Uterus (tissue), 4 donors: ENCODE data around the gene HOXA1. TPM values are rescaled to one million over a fixed set of nuclear protein-coding genes. Genes with fewer than 3 reads are reported as not detected.

Experiments
- DNase-seq, 2 donors: peaks; one replicate each; pipeline ENCODE4 v3.0.0-alpha.2; 2019 to 2020
- H3K27ac ChIP-seq, 2 donors: fragments of 200-600 bp; sonication (generic); 1 replicate in 1 of 2; 2 replicates in 1 of 2; pipeline ENCODE4 v1.5.1; 2016 to 2018
- H3K27me3 ChIP-seq, 2 donors: fragments of 200-600 bp; sonication (generic); one replicate each; pipeline ENCODE4 v1.5.1; 2018 to 2019; ENCODE audit warnings: control low read depth in 1 of 2
- H3K36me3 ChIP-seq, 2 donors: fragments of 200-600 bp; sonication (generic); one replicate each; pipeline ENCODE4 v1.5.1; 2019; ENCODE audit warnings: control low read depth in 1 of 2
- H3K4me1 ChIP-seq, 2 donors: fragments of 200-600 bp; sonication (generic); one replicate each; pipeline ENCODE4 v1.5.1; 2018 to 2019; ENCODE audit warnings: control low read depth in 1 of 2
- H3K4me3 ChIP-seq, 2 donors: fragments of 200-600 bp; sonication (generic); 1 replicate in 1 of 2; 2 replicates in 1 of 2; pipeline ENCODE4 v1.5.1; 2018 to 2019; ENCODE audit warnings: mild to moderate bottlenecking in 1 of 2
- H3K9me3 ChIP-seq, 2 donors: fragments of 200-600 bp; sonication (generic); one replicate each; pipeline ENCODE4 v1.5.1; 2019; ENCODE audit warnings: control low read depth in 1 of 2
- POLR2A ChIP-seq, 2 donors: fragments of 450-650 bp; IDR thresholded peaks; one replicate each; pipeline ENCODE4 v1.6.1; 2016; ENCODE audit warnings: antibody characterized with exemption in 2 of 2, mild to moderate bottlenecking in 1 of 2, moderate library complexity in 1 of 2
- intact Hi-C: fragments of 100-400 bp; cut with DNase I; formaldehyde crosslinking; loops from one replicate; pipeline ENCODE4 v1.15.1; 2023; ENCODE audit warnings: low total_unique reads
- total RNA-seq, 4 donors: library from RNA; depleted of rRNA in 3 of 4; stranded (reverse); fragments of >200 nt in 3 of 4; gene quantifications; one replicate each; pipeline versions ENCODE4 v1.1.0 to v1.2.4, GENCODE V29; 2014 to 2023
- TF ChIP-seq, protein P1 (sequence below), 4 experiments: fragments of 200-600 bp in 2 of 4; fragments of 450-650 bp in 2 of 4; sonication (generic) in 2 of 4; IDR thresholded peaks; one replicate each; pipeline ENCODE4 v1.5.1; 2016 to 2019; ENCODE audit warnings: antibody characterized with exemption in 4 of 4, mild to moderate bottlenecking in 2 of 4, moderate library complexity in 1 of 4
- donor health status: DM: yes; HTN: yes; CAD: no.

HOXA1 gene
- total RNA-seq, 4 donors from 2014 or later, result 0.28 to 2.0 (median 1.5) TPM

- H3K36me3 ChIP-seq, result no peaks in the 10 kb centered on the region
- no peak overlapping the region for H3K4me3 ChIP-seq
- H3K27me3 ChIP-seq, result no peaks in the 10 kb centered on the region
- intact Hi-C loops, result no loop called here
- no peak for DNase-seq
- TF ChIP-seq, protein P1, sequence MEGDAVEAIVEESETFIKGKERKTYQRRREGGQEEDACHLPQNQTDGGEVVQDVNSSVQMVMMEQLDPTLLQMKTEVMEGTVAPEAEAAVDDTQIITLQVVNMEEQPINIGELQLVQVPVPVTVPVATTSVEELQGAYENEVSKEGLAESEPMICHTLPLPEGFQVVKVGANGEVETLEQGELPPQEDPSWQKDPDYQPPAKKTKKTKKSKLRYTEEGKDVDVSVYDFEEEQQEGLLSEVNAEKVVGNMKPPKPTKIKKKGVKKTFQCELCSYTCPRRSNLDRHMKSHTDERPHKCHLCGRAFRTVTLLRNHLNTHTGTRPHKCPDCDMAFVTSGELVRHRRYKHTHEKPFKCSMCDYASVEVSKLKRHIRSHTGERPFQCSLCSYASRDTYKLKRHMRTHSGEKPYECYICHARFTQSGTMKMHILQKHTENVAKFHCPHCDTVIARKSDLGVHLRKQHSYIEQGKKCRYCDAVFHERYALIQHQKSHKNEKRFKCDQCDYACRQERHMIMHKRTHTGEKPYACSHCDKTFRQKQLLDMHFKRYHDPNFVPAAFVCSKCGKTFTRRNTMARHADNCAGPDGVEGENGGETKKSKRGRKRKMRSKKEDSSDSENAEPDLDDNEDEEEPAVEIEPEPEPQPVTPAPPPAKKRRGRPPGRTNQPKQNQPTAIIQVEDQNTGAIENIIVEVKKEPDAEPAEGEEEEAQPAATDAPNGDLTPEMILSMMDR (IDR thresholded peaks at IDR 0.05), result no peak
- TF ChIP-seq POLR2A (IDR thresholded peaks at IDR 0.05), result no peak
- H3K9me3 ChIP-seq, result no peaks in the 10 kb centered on the region
- H3K4me1 ChIP-seq, result no peaks in the 10 kb centered on the region
- peak overlapping the region in 1 of 2 donors; percentile 9 for H3K27ac ChIP-seq
Measured at GRCh38 chr7:27104341-27105058, 8.7 kb upstream of the HOXA1 start.

GRCh38 chr7:27103489-27104226, 7.9 kb upstream of the HOXA1 start:
- intact Hi-C loops, result no loop called here
- no peaks in the 10 kb centered on the region for H3K4me1 ChIP-seq
- DNase-seq, result no peak
- TF ChIP-seq POLR2A (IDR thresholded peaks at IDR 0.05), result no peak
- TF ChIP-seq, protein P1 (IDR thresholded peaks at IDR 0.05), result no peak
- H3K27ac ChIP-seq, result peak overlapping the region in 1 of 2 donors; percentile 9
- H3K9me3 ChIP-seq, result no peaks in the 10 kb centered on the region
- H3K4me3 ChIP-seq, result no peak overlapping the region
- H3K27me3 ChIP-seq, result no peaks in the 10 kb centered on the region
- no peaks in the 10 kb centered on the region for H3K36me3 ChIP-seq

DNA sequence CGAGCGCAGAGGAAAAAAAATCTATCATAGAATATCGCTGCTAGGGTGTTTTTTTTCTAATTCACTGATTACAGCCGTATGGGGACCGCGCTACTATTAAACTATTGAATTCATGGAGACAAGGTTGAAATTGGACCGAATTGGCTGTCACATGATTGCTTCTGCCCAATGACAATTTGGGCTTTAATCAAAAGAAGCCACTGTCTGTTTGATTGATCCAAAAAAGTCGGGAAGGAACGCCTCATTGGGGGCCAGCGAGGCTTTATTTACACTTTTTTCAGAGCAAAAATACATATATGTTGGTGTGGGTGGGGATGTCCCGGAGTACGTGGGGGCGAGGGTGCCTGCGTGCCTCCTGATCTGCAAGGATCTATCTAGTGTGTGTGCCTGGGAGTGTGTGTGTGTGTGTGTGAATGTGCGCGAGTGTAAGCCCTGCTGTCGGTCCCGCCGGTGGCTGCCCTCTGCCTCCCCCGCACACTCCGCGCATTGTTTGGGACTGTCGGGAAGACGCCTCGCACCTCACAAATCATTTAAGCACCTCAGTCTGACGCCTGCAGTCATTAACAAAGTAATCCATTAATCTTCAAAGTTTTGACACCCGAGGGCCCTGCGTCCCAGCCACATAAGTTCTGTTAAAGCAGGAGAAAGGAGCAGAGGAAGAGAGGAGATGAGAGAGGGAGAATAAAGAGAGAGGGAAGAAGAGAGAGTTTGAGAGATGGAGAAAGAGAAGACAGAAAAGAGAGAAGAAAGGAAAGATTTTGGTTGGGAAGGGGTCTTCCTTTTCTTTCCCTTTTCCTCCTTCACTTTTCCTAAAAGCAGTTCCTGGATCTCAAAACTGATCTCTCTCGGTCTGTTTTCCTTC, 7.0 kb upstream of the HOXA1 start, which contains the start of gene HOXA2:
Gene HOXA2, minus strand, starts transcription at position 103 of the 862 bp plus-strand sequence. CDS start 183 bp downstream, outside the sequence.
- intact Hi-C loops, result no loop called here
- no peaks in the 10 kb centered on the region for H3K27me3 ChIP-seq
- no peak for DNase-seq

GRCh38 chr7:27101957-27102580, 6.3 kb upstream of the HOXA1 start:
- no peaks in the 10 kb centered on the region for H3K36me3 ChIP-seq
- no peak overlapping the region for H3K4me3 ChIP-seq
- no peak for DNase-seq
- no peaks in the 10 kb centered on the region for H3K27me3 ChIP-seq
- TF ChIP-seq POLR2A (IDR thresholded peaks at IDR 0.05), result no peak
- TF ChIP-seq, protein P1 (IDR thresholded peaks at IDR 0.05), result no peak
- H3K9me3 ChIP-seq, result no peaks in the 10 kb centered on the region
- peaks cover 8 to 11% of the 10 kb centered on the region in 2 donors for H3K4me1 ChIP-seq
- intact Hi-C loops, result no loop called here
- no peak overlapping the region for H3K27ac ChIP-seq

More for the DNA sequence above, 7.0 kb upstream of the HOXA1 start, which contains the start of gene HOXA2:
- TF ChIP-seq POLR2A (IDR thresholded peaks at IDR 0.05), result no peak
- TF ChIP-seq, protein P1 (IDR thresholded peaks at IDR 0.05), result no peak
- peaks cover 1 to 5% of the 10 kb centered on the region in 2 donors for H3K4me1 ChIP-seq
- H3K4me3 ChIP-seq, result no peak within 1 kb of the TSS
- H3K36me3 ChIP-seq, result no peaks in the 10 kb centered on the region
- H3K27ac ChIP-seq, result no peak within 1 kb of the TSS
- no peaks in the 10 kb centered on the region for H3K9me3 ChIP-seq
